Posterior cingulate gyrus (tissue), 11 donors: Measurements from ENCODE around the gene FHIT.
"Not testable (repeated sequence)": the region's sequence is repeated elsewhere in the genome, so short reads cannot be mapped to it uniquely, and the experiment has no call there.

Experiments used
- DNase-seq, 10 donors: peaks; one replicate each; pipeline versions ENCODE4 v3.0.0 to v3.0.0-alpha.2; 2020 to 2021; ENCODE audit warnings: mixed read lengths in 3 of 10
- intact Hi-C: fragments of 100-400 bp; cut with DNase I; formaldehyde crosslinking; loops from one replicate; pipeline ENCODE4 v1.15.1; 2023

The FHIT gene

DNA sequence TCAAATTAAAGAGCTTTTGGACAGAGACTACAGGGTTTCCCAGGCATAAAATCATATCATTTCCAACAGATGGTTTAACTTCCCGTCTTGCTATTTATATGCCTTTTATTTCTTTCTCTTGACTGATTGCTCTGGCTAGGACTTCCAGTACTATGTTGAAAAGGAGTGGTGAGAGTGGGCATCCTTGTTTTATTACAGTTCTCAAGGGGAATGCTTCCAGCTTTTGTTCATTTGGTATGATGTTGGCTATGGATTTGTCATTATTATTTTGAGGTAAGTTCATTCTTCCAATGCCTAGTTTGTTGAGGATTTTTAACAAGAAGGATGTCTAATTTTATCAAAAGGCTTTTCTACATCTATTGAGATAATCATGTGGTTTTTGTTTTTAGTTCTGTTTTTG is 1304.9 kb downstream of the FHIT start:
- no peak for DNase-seq
- intact Hi-C loops: no loop called here

DNA sequence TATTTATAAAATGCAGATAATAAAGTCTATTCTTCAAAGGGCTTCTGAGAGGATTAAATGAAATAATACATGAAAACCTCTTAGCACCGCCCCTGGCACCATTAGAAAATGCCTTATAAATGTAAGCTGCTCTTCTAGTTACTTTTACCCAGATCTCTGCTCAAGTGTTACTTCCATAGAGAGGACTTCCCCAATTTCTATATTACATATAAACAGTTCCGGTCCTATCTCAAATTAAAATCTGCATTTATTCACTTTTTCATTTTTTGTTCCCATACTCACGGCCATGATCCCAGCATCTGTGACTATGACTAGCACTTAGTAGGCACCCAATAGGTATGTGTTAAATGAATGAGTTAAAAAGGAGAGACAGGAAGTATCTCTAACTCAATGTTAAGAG is 1310.5 kb downstream of the FHIT start:
- DNase-seq: no peak
- intact Hi-C loops: no loop called here

DNA sequence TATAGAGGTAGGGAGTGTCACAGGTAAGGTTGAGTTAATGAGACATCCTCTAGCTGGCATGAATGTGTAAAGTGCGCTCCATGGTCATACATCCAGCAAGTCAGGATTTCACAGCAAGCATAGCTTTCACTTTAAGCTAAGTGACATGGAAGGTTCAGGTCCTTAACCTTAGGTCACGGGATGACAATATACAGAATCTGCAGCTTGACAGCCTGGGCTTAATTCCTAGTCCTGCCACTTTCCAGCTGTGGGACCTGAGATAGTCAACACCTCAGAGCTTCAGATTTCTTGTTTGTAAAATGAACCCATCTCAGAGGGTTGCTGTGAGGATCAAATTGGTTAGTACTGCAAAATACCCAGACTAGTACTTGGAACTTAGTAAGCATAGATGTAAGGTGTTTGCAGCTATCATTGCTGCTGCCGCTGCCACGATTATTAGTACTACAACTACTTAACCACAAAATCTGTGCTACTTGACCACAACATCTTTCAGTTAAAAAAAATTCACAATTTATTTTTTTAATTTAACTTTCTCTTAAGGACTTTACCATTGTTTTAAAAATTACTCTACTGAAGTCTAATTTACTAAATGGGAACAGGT is 1311.3 kb downstream of the FHIT start:
- DNase-seq: no peak
- intact Hi-C loops: no loop called here

DNA sequence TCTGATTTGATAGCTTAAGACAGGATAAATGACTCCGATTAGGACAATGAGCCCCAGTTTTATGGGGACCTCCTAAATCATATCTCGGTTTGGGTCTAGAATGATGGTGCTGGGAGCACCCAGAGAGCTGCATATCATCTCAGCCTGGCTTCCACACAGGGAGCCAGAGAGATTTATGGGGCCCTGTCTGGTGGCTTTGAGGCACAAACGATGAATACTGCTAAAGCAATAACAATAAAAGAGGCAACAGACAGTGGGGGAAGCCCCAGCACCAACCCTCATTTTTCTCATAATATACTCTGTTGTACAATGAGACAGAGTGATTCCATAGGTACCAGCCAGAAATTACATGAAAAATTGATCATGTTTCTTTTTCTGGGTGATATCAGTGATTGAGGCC is 1312.4 kb downstream of the FHIT start:
- DNase-seq: no peak
- intact Hi-C loops: no loop called here

DNA sequence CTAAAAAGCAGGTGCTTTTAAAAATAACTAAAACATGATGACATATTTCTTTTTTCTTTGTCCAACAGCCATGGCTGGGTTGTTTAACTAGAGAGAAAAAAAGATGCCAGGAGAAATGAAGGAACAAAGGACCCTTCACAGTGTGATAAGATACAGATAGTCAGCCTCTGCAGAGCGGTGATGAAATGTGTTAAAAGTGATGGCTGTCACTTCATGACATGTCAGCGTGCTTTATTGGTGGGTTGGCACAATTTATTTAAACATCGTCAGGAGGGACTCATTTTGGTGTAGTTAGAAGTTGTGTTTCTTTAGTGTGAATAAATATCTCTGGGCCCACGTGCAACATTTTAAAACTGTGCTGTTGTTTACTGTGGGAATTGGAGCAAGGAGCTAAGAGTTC is 1314.1 kb downstream of the FHIT start:
- intact Hi-C loops: no loop called here

DNA sequence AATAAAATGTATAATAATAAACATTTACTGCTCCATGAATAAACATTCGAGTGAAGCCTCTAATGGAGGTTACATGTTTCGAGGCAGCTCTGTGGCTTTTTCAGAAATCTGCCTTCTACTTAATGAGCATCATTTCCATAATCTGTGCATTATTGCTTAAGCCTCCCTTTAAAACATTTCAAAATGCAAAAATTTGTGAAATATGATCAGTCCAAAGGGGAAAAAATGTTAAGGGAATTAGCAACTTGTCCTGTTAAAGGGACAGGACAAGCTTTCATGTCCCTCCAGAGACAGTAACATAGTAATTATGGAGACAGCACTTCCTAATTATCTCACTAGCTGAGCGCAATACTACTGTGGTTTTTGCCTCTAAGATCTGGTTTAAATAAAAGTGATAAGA is 1314.8 kb downstream of the FHIT start:
- intact Hi-C loops: no loop called here
- no peak for DNase-seq

More for the DNA sequence above, 1314.1 kb downstream of the FHIT start:
- no peak for DNase-seq

DNA sequence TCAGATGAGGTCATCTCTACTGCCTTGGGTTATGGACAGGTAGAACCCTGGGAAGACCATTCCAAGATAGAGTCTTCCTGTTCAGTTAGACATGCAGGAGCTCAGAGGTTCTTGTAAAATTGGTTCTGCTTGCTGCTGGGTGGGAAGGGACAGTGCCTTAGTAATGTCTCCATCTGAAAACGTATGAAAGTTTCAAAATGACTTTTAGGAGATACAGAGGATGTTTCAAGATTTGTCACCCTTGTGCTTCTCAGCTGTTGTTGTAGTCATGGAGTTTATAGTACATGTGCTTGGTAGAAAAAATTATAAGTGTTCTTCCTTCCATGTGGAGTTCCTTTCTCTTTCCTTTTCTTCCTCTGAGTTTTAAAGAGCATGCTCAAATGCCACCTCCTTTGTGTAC is 1316.2 kb downstream of the FHIT start:
- no peak for DNase-seq
- intact Hi-C loops: no loop called here

DNA sequence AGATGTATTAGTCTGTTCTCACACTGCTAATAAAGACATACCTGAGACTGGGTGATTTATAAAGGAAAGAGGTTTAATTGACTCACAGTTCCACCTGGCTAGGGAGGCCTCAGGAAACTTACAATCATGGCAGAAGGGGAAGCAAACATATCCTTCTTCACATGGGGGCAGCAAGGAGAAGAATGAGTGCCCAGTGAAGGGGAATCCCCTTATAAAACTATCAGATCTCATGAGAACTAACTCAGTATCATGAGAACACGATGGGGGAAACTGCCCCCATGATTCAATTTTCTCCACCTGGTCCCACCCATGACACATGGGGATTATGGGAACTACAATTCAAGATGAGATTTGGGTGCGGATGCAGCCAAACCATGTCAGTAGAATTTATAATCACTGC is 1316.7 kb downstream of the FHIT start:
- intact Hi-C loops, DNase-seq: not testable (repeated sequence)

DNA sequence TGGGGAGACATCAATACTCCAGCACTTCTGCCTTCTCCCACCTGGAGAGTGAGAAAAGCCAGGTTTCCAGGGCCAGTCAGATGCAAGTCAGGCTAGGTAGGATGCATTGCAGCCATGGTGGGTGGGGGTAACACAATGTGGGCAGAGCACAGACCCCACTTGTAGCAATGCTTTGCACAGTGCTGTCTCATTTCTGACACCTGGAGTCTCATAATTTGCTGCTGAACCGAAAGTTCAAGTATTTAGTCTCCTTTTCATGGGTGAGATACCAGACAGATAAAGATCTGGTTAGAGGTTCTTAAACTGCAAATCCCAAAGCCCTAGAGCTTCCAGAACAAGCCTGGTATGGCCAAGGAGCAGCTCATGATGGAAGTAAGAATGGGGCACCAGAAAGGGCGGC is 1321.1 kb downstream of the FHIT start:
- no peak for DNase-seq
- intact Hi-C loops: no loop called here

DNA sequence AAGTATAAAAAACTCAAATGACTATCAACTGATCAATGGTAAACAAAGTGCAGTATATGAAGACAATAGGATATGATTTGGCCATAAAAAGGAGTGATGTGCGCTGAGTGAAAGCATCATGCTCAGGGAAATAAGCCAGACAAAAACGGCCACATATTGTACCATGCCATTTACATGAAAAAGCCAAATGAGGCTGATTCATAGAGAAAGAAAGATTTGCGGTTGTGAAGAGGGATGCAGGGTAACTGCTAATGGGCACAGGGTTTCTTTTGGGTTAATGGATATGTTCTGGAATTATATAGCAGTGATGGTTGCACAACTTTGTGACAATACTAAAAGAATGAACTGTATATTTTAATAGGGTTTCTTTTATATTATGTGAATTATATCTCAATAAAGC is 1324.2 kb downstream of the FHIT start:
- intact Hi-C loops: no loop called here
- no peak for DNase-seq

DNA sequence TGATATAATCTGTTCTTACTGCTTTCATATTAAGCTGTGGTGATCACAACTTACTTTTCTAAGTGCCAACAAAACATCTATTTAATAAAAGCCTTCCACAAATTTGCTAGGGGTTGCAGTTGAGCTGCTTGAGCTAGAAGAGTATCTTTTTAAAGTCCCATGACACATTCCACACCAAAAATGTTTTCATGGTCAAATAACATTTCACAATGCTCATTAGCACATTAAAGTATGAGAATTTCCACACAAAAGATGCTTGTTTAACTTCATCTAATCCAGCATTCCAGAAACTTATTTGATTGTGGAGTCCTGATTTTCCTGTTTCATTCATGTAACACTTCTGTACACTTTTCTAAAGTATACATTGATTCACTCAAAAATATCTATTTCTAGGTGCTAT is 1325.3 kb downstream of the FHIT start:
- intact Hi-C loops: no loop called here
- DNase-seq: no peak

DNA sequence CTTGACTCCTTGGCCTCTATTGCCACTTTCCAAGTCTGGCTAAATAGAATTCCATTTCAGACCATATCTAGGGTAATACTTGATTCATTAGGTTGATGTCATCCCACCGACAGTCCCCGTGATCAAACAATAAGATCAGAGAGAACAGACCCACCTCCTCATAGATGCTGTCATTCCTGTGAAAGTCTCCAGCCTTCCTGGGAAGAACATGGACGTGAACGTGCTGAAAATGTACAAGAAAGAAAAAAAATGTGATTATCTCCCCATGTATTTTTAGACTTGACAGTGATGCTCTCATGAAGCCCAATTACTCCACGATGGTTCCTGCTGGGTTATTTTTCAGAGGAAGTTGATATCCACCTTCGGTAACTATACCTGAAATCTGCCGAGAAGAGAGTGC is 1329.1 kb downstream of the FHIT start:
- intact Hi-C loops: no loop called here
- DNase-seq: no peak

DNA sequence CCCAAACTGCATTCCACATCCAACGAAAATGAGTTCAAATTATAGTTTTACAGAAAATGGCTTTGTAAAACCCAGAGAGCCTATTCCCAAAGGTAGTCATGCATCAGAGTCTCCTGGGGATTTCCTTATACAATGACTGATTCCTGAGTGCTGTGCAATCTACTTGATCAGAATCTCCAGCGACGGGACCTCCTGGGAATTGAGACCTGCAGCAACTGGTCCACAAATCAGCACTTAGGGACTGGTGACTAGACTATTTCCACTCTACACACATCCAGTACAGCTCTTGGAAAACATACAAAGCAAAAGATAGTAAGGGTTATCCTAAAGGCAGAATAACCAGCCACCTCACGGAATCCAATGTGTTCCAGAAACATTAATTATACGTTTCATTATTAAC is 1330.4 kb downstream of the FHIT start:
- no peak for DNase-seq
- intact Hi-C loops: no loop called here

DNA sequence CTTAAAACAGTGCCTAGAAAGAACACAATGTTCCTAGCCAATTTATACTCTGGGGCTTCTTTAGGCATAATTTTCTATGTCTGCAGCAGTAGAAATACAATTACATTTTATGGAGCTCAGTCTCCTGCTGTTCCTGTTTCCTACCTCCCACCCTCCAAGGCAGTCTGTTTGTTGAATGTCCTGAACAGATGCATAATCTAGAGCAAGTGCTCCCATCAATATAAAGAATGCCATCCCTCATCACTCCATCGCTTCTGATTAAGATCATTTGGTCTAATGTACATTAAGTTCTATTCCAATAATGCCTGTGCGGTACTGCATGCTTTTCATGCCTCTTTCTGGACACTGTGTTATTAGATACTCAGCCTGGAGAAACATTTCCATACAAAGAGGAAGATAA is 1331.7 kb downstream of the FHIT start:
- intact Hi-C loops: no loop called here
- no peak for DNase-seq

DNA sequence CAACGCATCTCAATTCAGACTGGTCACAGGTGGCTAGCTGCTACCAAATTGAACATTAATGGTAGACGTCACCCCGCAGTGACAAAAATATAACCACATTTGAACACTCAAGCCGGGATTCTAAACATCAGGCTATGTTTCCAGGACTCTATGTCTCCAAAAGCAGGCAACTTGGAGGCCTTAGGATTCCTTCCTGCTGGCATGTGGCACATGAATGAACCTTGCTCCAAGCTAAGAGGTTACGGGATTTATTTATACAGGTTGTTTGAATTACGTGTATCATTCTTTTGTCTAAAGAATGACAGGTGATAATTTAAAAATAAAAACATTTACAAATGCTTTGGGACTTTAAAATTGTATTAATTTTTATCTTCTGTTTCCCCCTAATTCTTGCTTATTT is 1337.0 kb downstream of the FHIT start:
- no peak for DNase-seq
- intact Hi-C loops: no loop called here

DNA sequence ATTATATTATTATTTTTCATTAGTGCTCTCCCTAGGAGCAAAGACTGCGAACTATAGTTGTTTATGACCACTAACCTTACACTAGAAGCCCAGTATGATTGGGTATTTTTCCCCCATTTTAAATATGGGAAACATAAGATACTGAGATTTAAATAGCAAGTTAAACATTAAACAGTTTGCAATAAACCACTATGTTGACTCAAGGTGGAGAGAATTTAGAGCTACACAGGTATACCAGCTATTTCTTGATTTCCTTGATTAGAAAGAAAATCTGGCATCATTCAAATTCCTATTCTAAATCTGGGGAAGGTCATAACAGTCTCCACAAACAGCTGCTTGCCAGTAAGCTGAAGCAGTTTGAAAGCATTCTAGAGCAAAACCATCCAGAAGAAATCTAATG is 1337.6 kb downstream of the FHIT start:
- intact Hi-C loops: no loop called here
- DNase-seq: no peak

DNA sequence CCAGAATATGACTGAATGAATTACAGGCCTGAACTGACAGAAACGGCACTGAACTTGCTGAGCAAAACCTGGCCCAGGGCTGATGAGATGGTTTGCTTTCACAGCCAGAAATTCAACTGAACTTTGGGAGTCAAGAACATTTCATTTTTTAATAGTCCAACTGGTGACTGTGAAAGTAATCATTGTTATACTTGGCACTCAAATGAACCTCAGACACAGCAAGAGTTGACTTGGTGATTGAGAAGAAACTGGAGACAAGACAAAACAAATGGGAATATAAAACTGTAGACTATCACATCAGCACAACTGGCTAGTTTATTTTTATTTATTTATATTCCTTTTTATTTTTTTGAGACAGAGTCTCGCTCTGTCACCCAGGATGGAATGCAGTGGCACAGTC is 1342.6 kb downstream of the FHIT start:
- no peak for DNase-seq
- intact Hi-C loops: no loop called here

DNA sequence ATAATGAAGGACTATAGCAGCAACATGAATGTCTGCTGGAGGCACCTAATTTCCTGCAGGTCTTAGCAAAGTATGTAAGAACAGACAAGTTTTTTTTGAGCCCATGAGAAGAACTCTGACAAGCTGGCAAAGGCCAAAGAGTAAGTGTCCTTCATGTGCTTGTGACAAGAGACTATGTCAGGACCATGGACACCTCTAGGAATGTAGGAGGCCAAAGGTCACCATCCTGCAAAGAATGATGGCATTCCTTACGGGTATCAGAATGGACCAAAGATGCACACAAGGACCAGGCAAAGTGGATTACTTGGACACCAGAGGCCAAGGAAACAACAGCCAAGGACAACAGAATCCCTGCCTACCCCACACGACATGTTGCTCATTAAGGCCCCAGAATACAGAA is 1343.0 kb downstream of the FHIT start:
- intact Hi-C loops: no loop called here
- DNase-seq: no peak

DNA sequence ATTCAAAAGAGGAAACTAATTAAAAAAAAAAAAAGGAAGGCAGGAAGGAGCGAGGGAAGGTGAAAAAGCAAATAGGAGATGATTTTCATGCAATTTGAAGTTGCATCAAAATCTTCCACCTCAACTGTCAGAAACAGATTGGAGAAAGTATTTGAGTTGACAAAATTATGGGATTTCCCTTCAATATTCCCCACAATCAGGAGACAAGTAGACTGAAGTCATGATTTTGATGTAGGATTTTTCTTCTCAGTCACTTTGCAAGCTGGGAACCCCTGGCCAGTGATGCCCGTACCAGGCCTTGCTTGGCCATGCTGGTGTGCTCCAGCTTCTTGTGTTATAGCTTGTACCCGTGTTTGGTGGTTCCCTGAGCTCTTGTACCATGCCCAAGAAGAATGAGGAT is 1347.0 kb downstream of the FHIT start:
- intact Hi-C loops: no loop called here
- no peak for DNase-seq

DNA sequence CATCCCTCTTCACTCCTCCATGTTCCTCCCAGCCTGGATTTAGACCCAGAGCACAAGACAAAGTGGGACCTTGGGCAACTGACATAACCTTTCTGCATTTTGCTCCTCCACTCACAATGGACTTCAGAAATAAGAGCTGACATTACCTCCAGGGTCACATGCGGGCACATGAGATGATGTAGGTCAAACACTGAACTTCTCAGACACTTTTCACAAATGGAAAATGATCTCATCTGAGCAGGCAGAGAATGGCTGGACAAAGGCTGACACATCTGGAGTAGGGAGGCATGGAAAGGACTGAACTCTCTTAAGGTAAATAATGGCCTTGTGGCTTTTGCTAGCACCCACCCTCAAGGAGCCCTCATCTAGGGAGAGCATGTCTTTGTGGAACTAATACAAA is 1352.2 kb downstream of the FHIT start:
- intact Hi-C loops: no loop called here
- DNase-seq: no peak

DNA sequence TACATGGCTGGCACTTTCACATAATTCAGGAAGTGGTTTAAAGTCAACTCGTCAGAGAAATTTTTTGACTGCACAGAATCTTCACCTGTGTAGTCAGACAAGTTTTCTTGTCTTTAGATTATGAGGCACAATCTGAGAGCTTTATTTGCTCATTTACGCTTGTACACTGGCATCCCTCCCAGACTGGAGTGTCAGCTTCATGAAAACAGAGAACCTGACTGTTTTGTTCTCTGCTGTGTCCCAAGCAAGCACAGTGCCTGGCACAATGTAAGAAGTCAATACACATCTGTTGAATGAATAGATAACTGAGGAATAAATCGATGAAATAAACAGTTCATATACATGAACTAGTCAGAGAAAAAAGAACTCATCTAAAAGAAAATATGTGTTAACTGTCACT is 1355.3 kb downstream of the FHIT start:
- no peak for DNase-seq
- intact Hi-C loops: no loop called here

DNA sequence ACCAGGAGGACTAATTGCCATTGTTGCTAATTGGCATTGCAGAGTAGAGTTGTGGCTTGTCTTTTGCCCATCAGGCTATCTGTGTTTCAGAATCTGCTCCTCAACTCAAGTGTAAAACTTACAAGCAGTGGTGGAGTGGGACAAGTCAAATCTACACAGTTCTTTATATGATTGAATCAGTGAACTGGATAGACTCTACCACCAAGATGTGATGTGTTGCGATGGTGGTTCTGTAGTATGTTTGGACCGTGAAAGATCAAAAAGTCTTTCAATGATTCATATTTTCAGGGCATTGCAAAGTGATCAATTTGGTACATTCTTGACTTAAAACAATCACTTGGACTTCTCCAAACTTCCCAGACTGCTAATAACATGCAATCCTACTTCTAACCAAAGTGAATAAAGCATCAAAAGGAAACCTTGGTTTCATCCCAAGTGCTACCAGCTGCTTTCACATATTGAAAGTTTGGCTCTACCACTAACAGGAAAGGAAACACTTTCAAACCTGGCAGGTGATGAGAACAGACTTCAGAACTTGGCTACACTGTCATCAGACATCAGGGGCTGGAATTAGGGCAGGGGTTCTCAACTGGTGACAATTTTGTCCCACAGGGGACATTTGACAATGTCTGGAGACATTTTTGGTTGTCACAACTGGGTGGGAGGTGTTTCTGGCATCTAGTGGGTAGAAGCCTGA is 1356.7 kb downstream of the FHIT start:
- intact Hi-C loops: no loop called here
- DNase-seq: no peak

DNA sequence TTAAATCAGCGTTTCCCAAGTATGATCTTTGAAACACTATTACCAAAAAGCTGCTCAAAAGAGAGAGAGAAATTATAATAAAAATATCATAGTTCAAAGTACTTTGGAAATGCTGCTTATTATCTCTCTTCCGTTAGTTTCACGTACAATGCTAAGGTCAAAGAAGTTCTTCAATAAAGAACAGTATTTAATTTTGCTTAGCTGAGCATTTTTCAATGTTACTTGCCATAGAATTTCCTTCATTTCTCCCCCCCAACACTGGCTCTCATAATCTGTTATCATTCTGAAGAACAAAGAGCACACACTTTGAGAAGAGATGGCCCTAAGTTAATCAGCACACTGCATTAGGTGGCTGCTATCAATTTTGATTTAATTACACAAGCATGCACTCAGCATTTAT is 1360.6 kb downstream of the FHIT start:
- intact Hi-C loops: no loop called here
- DNase-seq: no peak
